Measurements from ENCODE around the gene CD27. TPM values are rescaled to one million over a fixed set of nuclear protein-coding genes. Genes with fewer than 3 reads are reported as not detected.

The CD27 gene
- total and polyA plus RNA-seq, 2 of the 8 experiments (the other 6 are each of a cell fraction or from before 2014, with no cell fraction given): 0.28 to 0.39 TPM

DNA sequence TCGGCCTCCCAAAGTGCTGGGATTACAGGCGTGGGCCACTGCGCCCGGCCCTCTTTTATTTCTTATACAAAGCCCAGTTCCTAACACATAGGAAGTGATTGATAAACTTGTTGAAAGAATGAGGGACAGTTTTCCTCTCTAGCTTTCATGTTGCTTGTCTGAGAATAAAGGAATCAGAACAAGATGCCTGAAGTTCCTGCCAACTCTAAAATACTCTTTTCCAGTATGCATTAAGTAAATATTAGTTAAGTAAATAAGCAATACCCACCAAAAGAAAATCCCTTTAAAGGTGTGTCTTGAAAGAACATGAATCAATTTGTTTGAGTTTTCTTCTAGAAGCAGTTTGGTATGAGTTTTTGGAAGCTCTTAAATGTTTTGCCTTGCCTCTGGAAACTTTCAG is 24.4 kb upstream of the CD27 start:
- H4K20me1 ChIP-seq (replicated peaks in 1 of 2; ENCODE audit: control insufficient read depth in 1 of 2, insufficient read depth in 2 of 2, low read length in 2 of 2): no peaks in the 10 kb centered on the region
- H3K79me2 ChIP-seq (ENCODE audit: control insufficient read depth in 1 of 2, insufficient read depth in 2 of 2, low read length in 2 of 2): no peaks in the 10 kb centered on the region
- no peak overlapping the region for H3K18ac ChIP-seq (ENCODE audit: extremely low read depth, low read length)
- H3K23ac ChIP-seq (ENCODE audit: insufficient read length): no peak overlapping the region
- peaks cover 0 to 4% (median under 1%) of the 10 kb centered on the region in 4 experiments; a peak in 2 of 7 replicates for H3K4me1 ChIP-seq (replicated peaks in 1 of 4; ENCODE audit: control insufficient read depth in 3 of 4, insufficient read depth in 4 of 4, low read length in 3 of 4)
- ChIA-PET CTCF (ENCODE audit: partially characterized antibody) (interaction anchor here (0.6 to 2.6 kb wide), 3 partner anchors 37 to 107 kb away, joined by 3 to 6 read pairs (median 3); no protein-coding TSS in a partner anchor), POLR2A (ENCODE audit: partially characterized antibody) (interaction anchor here (1.9 kb wide), 1 partner anchor 50 kb away, joined by 6 read pairs; the partner anchor contains the start of gene VAMP1)
- no peaks in the 10 kb centered on the region for H3K23me2 ChIP-seq (ENCODE audit: low read depth, low read length)
- 95% methylated on average over 4 of the region's 4 CpGs; no CpG with 5 or more reads in 1 of the 2 experiments for WGBS, 2 experiments (ENCODE audit: extremely low coverage in 1 of 2, insufficient coverage in 1 of 2, insufficient read length in 1 of 2, insufficient replicate concordance in 2 of 2, low coverage in 1 of 2, low lambda C conversion rate in 2 of 2, missing lambda C conversion rate in 1 of 2)
- FAIRE-seq (no peak), DNase-seq (ENCODE audit: low read depth in 1 of 2, low spot score in 2 of 2) (no peak)
- H4K8ac ChIP-seq (ENCODE audit: extremely low read depth, insufficient read depth, low read length): no peak overlapping the region
- H3K79me1 ChIP-seq (ENCODE audit: low read depth, low read length): no peaks in the 10 kb centered on the region
- no peak overlapping the region for H4K5ac ChIP-seq (ENCODE audit: insufficient read length, low read depth, low read length)
- H2AK5ac ChIP-seq (ENCODE audit: low read depth, low read length): no peak overlapping the region
- H3K4ac ChIP-seq (replicated peaks; ENCODE audit: insufficient read length, low read depth, low read length): no peak overlapping the region
- no peak overlapping the region for H2BK15ac ChIP-seq (ENCODE audit: low read length)
- H3K9ac ChIP-seq (replicated peaks in 1 of 4; ENCODE audit: extremely low read depth in 1 of 4, low read depth in 3 of 4, low read length in 3 of 4): no peak overlapping the region
- H4K91ac ChIP-seq (replicated peaks; ENCODE audit: insufficient read length, low read length): no peak overlapping the region
- H2BK120ac ChIP-seq (replicated peaks; ENCODE audit: low read depth, low read length): no peak overlapping the region
- no peaks in the 10 kb centered on the region for H3K36me3 ChIP-seq (ENCODE audit: control insufficient read depth in 2 of 4, insufficient read depth in 4 of 4, low read length in 3 of 4)
- no peak overlapping the region for H3K56ac ChIP-seq (replicated peaks; ENCODE audit: insufficient read length, low read depth, low read length)
- H2BK20ac ChIP-seq (ENCODE audit: low read length): no peak overlapping the region
- H3K27me3 ChIP-seq (replicated peaks in 1 of 4; ENCODE audit: control insufficient read depth in 3 of 4, extremely low read depth in 1 of 4, insufficient read depth in 3 of 4, low read length in 3 of 4): no peaks in the 10 kb centered on the region; a peak in 1 of 7 replicates
- H3K4me2 ChIP-seq (ENCODE audit: insufficient read depth in 1 of 2, low read depth in 2 of 2, low read length in 2 of 2): no peak overlapping the region
- no peak overlapping the region for H2BK12ac ChIP-seq (ENCODE audit: low read depth, low read length)
- no peak overlapping the region for H2BK5ac ChIP-seq (ENCODE audit: low read depth, low read length)
- no peak overlapping the region for H3K4me3 ChIP-seq (ENCODE audit: extremely low read depth in 1 of 4, insufficient read depth in 2 of 4, low read depth in 3 of 4, low read length in 4 of 4)
- H3K14ac ChIP-seq (ENCODE audit: insufficient read length): no peak overlapping the region
- no peak overlapping the region for H3K27ac ChIP-seq (ENCODE audit: low read depth, low read length)
- H3K9me3 ChIP-seq (ENCODE audit: insufficient read depth in 2 of 2, low read depth in 1 of 2, low read length in 1 of 2): no peaks in the 10 kb centered on the region
- TF ChIP-seq RAD21 (IDR thresholded peaks at IDR 0.05 in 1 of 2, conservative IDR thresholded peaks at IDR 0.05 in 1 of 2; ENCODE audit: low read depth in 2 of 2, low read length in 2 of 2) (no peak), NANOG (IDR thresholded peaks at IDR 0.05; ENCODE audit: insufficient read depth, low read depth, low read length, poor library complexity, severe bottlenecking) (no peak), POLR2A (IDR thresholded peaks at IDR 0.05; ENCODE audit: control extremely low read depth in 1 of 2, low read depth in 2 of 2, low read length in 2 of 2) (no peak), TBP (IDR thresholded peaks at IDR 0.05; ENCODE audit: low read depth, low read length) (no peak), BCL11A (IDR thresholded peaks at IDR 0.05; ENCODE audit: low read depth in 2 of 2, low read length in 2 of 2) (no peak), EGR1 (IDR thresholded peaks at IDR 0.05; ENCODE audit: borderline replicate concordance, low read depth, low read length) (no peak), BRCA1 (IDR thresholded peaks at IDR 0.05; ENCODE audit: low read depth, low read length) (no peak), RBBP5 (IDR thresholded peaks at IDR 0.05; ENCODE audit: borderline replicate concordance, low read depth, low read length) (no peak), CHD2 (IDR thresholded peaks at IDR 0.05; ENCODE audit: low read length) (no peak)
- TF ChIP-seq, protein P1, sequence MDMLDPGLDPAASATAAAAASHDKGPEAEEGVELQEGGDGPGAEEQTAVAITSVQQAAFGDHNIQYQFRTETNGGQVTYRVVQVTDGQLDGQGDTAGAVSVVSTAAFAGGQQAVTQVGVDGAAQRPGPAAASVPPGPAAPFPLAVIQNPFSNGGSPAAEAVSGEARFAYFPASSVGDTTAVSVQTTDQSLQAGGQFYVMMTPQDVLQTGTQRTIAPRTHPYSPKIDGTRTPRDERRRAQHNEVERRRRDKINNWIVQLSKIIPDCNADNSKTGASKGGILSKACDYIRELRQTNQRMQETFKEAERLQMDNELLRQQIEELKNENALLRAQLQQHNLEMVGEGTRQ (IDR thresholded peaks at IDR 0.05; ENCODE audit: low read length): no peak
- no peak overlapping the region for H2AFZ ChIP-seq (ENCODE audit: low read length)
